ENCODE measurements around the gene OR5AL1.
"Not testable (repeated sequence)": the region's sequence is repeated elsewhere in the genome, so short reads cannot be mapped to it uniquely, and the experiment has no call there.

Gene OR5AL1

DNA sequence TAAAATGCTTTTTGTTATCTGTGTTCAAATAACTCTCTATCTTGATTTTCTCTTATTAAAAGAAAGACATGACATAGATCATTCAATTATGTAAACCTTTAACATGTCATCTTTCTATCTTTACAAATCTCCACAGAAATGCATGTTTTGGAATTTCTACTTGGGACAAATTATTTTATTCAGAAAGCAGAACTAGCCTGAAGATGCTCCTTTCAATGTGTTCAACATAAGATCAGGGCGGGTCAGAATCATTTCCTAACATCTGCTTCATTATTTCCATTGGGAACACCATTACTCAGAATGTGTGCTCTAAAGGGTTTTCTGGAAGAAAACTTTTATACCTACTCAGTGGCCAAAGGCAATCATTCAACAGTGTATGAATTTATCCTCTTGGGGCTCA, at the start of gene OR5AL1:
Gene OR5AL1 (plus strand): TSS at position 301 of the 400 bp plus-strand sequence.
- Histone ChIP-seq H3K27me3 (ENCODE audit: insufficient read depth, low read length) (no peaks in the 10 kb centered on the region), H3K4me3 (ENCODE audit: low read length) (no peak within 1 kb of the TSS), H3K9me3 (ENCODE audit: low read length) (no peaks in the 10 kb centered on the region), H3K4me1 (ENCODE audit: insufficient read depth, low read length) (no peaks in the 10 kb centered on the region), H2AFZ (ENCODE audit: low read depth, low read length) (no peak within 1 kb of the TSS), H3K36me3 (ENCODE audit: insufficient read depth, low read length) (no peaks in the 10 kb centered on the region)

DNA sequence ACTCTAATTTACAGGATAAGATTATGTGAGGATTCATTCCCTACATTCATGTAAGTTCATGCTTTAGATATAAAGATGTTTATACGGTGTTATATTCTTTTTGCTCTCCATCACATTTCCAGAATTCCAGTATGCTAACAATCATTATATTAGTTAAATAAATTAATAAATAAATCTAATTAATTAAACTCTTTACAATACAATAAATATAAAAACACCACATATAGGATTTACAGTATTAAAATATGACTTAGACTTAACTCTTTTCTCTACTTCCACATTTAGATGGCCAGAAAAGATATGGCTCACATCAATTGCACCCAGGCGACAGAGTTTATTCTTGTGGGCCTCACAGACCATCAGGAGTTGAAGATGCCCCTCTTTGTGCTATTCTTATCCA, 37.2 kb upstream of the OR5AL1 start, which contains the start of gene OR8U1:
Gene OR8U1 (plus strand): TSS at position 301 of the 400 bp plus-strand sequence. CDS start 0 bp downstream, at position 301.
- no peaks in the 10 kb centered on the region for H3K9me3 ChIP-seq (ENCODE audit: low read length)
- H3K4me3 ChIP-seq (ENCODE audit: low read length): no peak within 1 kb of the TSS
- no peaks in the 10 kb centered on the region for H3K36me3 ChIP-seq (ENCODE audit: insufficient read depth, low read length)
- H3K27me3 ChIP-seq (ENCODE audit: insufficient read depth, low read length): no peaks in the 10 kb centered on the region
- H2AFZ ChIP-seq (ENCODE audit: low read depth, low read length): no peak within 1 kb of the TSS
- H3K4me1 ChIP-seq (ENCODE audit: insufficient read depth, low read length): no peaks in the 10 kb centered on the region

DNA sequence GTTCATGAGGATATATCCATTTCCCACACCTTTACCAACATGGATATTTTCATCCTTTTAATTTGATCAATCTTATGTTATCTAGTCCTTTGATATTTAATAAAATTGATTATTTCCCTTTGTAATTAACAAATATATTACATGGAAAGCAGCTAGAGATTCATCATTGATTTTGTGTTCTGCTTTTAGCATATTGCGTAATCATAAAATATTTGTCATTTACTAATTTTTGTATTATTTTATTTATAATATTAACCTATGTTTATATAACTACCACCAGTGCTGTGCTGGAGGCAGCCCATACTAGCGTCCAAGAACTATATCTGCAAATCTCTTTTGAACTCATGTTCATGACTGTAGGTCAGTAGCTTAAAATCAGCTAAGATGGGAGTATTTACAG, 32.4 kb upstream of the OR5AL1 start:
- no peak overlapping the region for H2AFZ ChIP-seq (ENCODE audit: low read depth, low read length)
- H3K27me3 ChIP-seq (ENCODE audit: insufficient read depth, low read length): no peaks in the 10 kb centered on the region
- H3K4me3 ChIP-seq (ENCODE audit: low read length): no peak overlapping the region

DNA sequence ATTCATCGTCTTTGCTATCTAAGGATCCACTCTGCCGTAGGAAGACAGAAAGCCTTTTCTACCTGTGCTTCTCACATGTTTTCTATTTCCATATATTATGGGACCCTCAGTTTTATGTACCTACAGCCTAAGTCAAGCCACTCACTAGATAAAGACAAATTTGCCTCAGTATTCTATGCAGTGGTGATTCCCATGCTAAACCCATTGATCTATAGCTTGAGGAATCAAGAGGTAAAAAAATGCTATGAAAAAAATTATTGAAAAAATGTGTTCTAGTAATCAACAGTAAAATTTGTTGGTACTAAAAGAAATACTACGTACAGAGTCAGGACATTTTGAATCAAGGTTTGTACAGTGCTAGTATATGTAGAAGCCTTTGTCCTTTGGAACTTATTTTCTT, 18.1 kb upstream of the OR5AL1 start:
- no peak overlapping the region for H3K4me3 ChIP-seq (ENCODE audit: low read length)
- H2AFZ ChIP-seq (ENCODE audit: low read depth, low read length): no peak overlapping the region
- H3K4me1 ChIP-seq (ENCODE audit: insufficient read depth, low read length): no peaks in the 10 kb centered on the region
- no peaks in the 10 kb centered on the region for H3K9me3 ChIP-seq (ENCODE audit: low read length)
- no peaks in the 10 kb centered on the region for H3K36me3 ChIP-seq (ENCODE audit: insufficient read depth, low read length)
- no peaks in the 10 kb centered on the region for H3K27me3 ChIP-seq (ENCODE audit: insufficient read depth, low read length)

More for the DNA sequence above, 32.4 kb upstream of the OR5AL1 start:
- no peaks in the 10 kb centered on the region for H3K36me3 ChIP-seq (ENCODE audit: insufficient read depth, low read length)
- no peaks in the 10 kb centered on the region for H3K9me3 ChIP-seq (ENCODE audit: low read length)
- H3K4me1 ChIP-seq (ENCODE audit: insufficient read depth, low read length): no peaks in the 10 kb centered on the region

DNA sequence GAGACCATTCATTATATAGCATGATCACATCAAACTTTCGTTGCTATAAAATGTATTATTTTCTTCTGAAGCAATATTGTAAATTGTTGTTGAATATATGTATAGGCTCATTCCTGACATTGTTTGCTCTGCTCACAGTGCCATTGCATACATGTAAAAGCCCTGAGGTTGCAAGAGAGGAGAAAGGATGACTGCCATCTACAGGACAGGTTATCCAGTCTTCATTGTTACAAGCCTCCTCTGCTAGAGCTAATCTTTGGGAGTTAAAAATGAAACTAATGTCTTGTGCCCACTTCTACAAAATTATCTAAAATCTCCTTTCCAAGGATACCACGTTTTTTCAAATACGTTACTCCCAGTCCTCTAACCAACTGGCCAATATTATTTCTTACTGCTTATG, 16.4 kb upstream of the OR5AL1 start:
- H2AFZ ChIP-seq (ENCODE audit: low read depth, low read length): no peak overlapping the region
- H3K36me3 ChIP-seq (ENCODE audit: insufficient read depth, low read length): no peaks in the 10 kb centered on the region
- no peak overlapping the region for H3K4me3 ChIP-seq (ENCODE audit: low read length)
- H3K4me1 ChIP-seq (ENCODE audit: insufficient read depth, low read length): no peaks in the 10 kb centered on the region
- no peaks in the 10 kb centered on the region for H3K9me3 ChIP-seq (ENCODE audit: low read length)
- no peaks in the 10 kb centered on the region for H3K27me3 ChIP-seq (ENCODE audit: insufficient read depth, low read length)

DNA sequence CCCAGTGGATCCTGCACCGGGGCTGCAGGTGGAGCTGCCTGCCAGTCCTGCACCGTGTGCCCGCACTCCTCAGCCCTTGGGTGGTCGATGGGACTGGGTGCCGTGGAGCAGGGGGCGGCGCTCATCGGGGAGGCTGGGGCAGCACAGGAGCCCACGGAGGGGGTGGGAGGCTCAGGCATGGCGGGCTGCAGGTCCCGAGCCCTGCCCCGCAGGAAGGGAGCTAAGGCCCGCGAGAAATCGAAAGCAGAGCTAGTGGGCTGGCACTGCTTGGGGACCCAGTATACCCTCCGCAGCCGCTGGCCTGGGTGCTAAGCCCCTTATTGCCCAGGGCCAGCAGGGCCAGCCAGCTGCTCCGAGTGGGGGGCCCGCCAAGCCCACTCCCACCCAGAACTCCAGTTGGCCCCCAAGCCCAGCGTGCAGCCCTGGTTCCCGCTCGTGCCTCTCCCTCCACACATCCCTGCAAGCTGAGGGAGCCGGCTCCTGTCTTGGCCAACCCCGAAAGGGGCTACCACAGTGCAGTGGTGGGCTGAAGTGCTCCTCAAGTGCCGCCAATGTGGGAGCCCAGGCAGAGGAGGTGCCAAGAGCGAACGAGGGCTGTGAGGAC, 10.5 kb upstream of the OR5AL1 start:
- H3K4me3 ChIP-seq (ENCODE audit: low read length); H3K4me1 ChIP-seq (ENCODE audit: insufficient read depth, low read length); H3K9me3 ChIP-seq (ENCODE audit: low read length); H3K27me3 ChIP-seq (ENCODE audit: insufficient read depth, low read length); H2AFZ ChIP-seq (ENCODE audit: low read depth, low read length); H3K36me3 ChIP-seq (ENCODE audit: insufficient read depth, low read length): not testable (repeated sequence)

DNA sequence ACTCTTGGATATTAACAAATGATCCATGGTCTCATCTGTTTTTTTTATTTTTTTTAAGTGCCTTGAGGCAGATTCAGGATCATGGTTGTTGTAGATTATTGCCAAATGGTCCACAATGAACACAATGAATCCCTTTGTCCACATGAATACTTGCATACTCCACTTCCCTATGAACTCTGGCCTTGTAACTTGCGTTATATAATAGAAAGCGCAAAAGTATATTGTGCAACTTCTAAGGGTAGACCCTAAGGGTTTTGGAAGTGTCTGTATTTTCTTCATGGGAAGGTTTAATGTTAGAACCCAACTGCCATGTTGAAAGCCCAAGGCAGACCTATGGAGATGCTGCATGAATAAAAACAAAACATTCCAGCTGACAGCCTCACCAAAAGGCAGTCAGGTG, 8.1 kb upstream of the OR5AL1 start:
- Histone ChIP-seq H3K4me1 (ENCODE audit: insufficient read depth, low read length) (no peaks in the 10 kb centered on the region), H3K4me3 (ENCODE audit: low read length) (no peak overlapping the region), H3K9me3 (ENCODE audit: low read length) (no peaks in the 10 kb centered on the region)

DNA sequence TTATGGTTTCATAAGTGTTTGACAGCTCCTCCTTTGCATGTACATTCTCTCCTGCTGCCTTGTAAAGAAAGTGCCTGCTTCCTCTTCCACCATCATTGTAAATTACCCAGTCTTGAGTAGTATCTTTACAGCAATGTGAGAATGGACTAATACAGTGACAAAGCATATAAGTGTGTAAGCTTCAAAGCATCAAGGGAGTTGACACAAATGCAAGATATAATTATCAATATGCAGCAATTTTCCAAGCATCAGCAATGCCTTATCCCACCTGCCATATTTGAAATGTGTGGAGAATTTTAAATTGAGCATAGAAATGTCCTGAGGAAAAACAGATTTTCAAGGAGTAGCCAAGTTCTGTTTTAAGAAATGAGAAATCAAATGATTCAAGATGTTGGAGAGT, 1.7 kb upstream of the OR5AL1 start:
- H2AFZ ChIP-seq (ENCODE audit: low read depth, low read length): no peak overlapping the region
- H3K36me3 ChIP-seq (ENCODE audit: insufficient read depth, low read length): no peaks in the 10 kb centered on the region
- no peaks in the 10 kb centered on the region for H3K9me3 ChIP-seq (ENCODE audit: low read length)
- no peaks in the 10 kb centered on the region for H3K4me1 ChIP-seq (ENCODE audit: insufficient read depth, low read length)
- no peaks in the 10 kb centered on the region for H3K27me3 ChIP-seq (ENCODE audit: insufficient read depth, low read length)
- no peak overlapping the region for H3K4me3 ChIP-seq (ENCODE audit: low read length)

More for the DNA sequence above, 8.1 kb upstream of the OR5AL1 start:
- Histone ChIP-seq H3K27me3 (ENCODE audit: insufficient read depth, low read length) (no peaks in the 10 kb centered on the region), H2AFZ (ENCODE audit: low read depth, low read length) (no peak overlapping the region), H3K36me3 (ENCODE audit: insufficient read depth, low read length) (no peaks in the 10 kb centered on the region)

DNA sequence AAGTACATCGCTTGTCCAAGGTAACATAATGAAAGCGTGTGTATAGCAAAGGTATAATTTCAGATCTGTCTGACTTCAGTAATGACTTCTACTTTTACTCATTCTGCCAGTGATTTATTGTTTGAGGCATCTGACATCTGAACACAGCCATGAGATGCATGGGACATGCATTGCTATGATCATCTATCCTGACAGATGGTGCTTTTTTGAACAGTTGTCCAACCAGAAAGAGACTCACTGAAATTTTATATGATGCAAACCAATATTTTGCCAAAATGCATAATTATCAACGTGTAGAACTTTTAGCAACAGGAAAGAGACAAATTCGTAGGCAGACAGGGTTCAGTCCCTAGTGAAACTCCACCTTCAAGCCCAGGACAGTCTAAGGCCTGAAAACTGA, 41.0 kb downstream of the OR5AL1 start:
- H2AFZ ChIP-seq (ENCODE audit: low read depth, low read length): no peak overlapping the region
- no peaks in the 10 kb centered on the region for H3K27me3 ChIP-seq (ENCODE audit: insufficient read depth, low read length)
- no peaks in the 10 kb centered on the region for H3K4me1 ChIP-seq (ENCODE audit: insufficient read depth, low read length)
- H3K36me3 ChIP-seq (ENCODE audit: insufficient read depth, low read length): no peaks in the 10 kb centered on the region
- no peak overlapping the region for H3K4me3 ChIP-seq (ENCODE audit: low read length)
- H3K9me3 ChIP-seq (ENCODE audit: low read length): no peaks in the 10 kb centered on the region

DNA sequence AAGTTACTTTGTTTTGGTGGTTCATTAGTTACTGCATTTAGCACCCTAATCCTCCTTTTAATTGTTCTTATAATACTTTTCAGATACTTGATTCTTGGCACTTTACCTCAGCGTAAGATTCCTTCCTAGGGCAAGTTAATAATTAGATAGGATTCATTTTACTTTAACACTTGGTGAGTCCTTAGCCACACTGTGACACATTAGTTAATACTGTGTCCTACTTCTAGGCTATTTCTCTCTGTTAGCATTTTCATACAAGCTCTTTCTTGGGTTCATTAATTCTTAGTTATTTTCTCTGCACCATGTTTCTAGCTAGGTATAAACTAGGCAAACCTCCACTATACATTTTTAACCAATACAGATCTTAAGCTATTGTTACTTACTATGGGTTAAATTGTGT, 44.6 kb downstream of the OR5AL1 start:
- Histone ChIP-seq H3K4me1 (ENCODE audit: insufficient read depth, low read length) (no peaks in the 10 kb centered on the region), H3K36me3 (ENCODE audit: insufficient read depth, low read length) (no peaks in the 10 kb centered on the region), H3K27me3 (ENCODE audit: insufficient read depth, low read length) (no peaks in the 10 kb centered on the region), H2AFZ (ENCODE audit: low read depth, low read length) (no peak overlapping the region), H3K9me3 (ENCODE audit: low read length) (no peaks in the 10 kb centered on the region), H3K4me3 (ENCODE audit: low read length) (no peak overlapping the region)

Measured in neuron (in vitro differentiated cells).